PC-9 (cell line): ENCODE data around the gene MAN1C1.

Experiments
- EZH2 ChIP-seq: fragments of 200-600 bp; sonication (generic); IDR thresholded peaks from 2 replicates; pipeline ENCODE4 v1.8.0; 2017; ENCODE audit warnings: antibody characterized with exemption, low read depth
- TF ChIP-seq, protein P1 (sequence below): fragments of 200-600 bp; sonication (generic); conservative IDR thresholded peaks from 2 replicates; pipeline ENCODE4 v1.6.1; 2017; ENCODE audit warnings: mixed run types, antibody characterized with exemption, mild to moderate bottlenecking, moderate library complexity

DNA sequence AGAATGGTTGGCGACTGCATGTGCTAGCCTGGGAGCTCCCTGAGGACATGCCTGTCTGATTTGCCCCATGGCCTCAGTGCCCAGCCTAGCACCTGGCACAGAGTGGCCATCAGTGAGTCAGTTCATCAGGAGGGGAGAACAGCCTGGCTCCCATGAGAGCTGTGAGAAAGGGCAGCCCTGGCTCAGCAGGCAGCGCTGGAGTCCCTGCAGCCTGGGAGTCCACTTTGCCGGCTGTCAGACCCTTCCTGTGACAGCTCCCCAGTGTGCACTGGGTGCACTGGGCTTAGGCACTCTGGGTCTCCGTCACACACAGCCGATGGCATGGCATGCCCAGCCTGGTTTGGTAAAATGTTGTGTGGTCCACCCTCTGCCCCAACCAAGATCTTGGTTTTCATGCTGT is 44.5 kb upstream of the MAN1C1 start:
- TF ChIP-seq, protein P1, sequence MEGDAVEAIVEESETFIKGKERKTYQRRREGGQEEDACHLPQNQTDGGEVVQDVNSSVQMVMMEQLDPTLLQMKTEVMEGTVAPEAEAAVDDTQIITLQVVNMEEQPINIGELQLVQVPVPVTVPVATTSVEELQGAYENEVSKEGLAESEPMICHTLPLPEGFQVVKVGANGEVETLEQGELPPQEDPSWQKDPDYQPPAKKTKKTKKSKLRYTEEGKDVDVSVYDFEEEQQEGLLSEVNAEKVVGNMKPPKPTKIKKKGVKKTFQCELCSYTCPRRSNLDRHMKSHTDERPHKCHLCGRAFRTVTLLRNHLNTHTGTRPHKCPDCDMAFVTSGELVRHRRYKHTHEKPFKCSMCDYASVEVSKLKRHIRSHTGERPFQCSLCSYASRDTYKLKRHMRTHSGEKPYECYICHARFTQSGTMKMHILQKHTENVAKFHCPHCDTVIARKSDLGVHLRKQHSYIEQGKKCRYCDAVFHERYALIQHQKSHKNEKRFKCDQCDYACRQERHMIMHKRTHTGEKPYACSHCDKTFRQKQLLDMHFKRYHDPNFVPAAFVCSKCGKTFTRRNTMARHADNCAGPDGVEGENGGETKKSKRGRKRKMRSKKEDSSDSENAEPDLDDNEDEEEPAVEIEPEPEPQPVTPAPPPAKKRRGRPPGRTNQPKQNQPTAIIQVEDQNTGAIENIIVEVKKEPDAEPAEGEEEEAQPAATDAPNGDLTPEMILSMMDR: no peak
- no peak for TF ChIP-seq EZH2
